GM23248 (cell line): ENCODE data around the gene CALM1.

Experiments
- EZH2 ChIP-seq: fragments of 200-600 bp; sonication (generic); IDR thresholded peaks from 2 replicates; pipeline ENCODE4 v1.6.1; 2018; ENCODE audit warnings: antibody characterized with exemption, mild to moderate bottlenecking; ENCODE audit not compliant: insufficient read depth, poor library complexity, severe bottlenecking
- EZH2phosphoT487 ChIP-seq: fragments of 200-600 bp; sonication (generic); IDR thresholded peaks from 2 replicates; pipeline ENCODE4 v1.6.1; 2018; ENCODE audit warnings: antibody characterized with exemption, moderate library complexity, mild to moderate bottlenecking, low read depth; ENCODE audit not compliant: insufficient read depth

DNA sequence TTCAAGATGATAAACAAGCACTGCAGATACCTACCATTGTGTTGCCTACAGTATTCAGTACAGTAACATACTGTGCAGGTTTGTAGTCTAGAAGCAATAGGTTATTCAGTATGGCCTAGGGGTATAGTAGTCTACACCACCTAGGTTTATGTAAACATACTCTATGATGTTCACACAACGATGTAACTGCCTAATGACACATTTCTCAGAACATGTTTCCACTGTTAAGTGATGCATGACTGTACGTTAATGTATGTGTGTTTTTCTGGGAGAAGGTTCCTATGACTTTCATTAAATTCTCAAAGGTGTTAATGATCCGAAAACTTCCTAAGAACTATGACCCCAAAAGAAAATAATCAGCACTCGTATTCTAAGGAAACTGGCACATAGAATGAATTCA is 20.9 kb upstream of the CALM1 start:
- TF ChIP-seq EZH2 (no peak), EZH2phosphoT487 (no peak)
